T-helper 2 cell treated with Interferon-gamma antibody and Interleukin-4, amounts not matched to agents 5 μg/mL and 100 μg/mL, for 36 hours (primary cell): ENCODE data around the gene EDC3.

Experiments
- DNase-seq: peaks from one replicate; pipeline ENCODE4 v3.0.0; 2021; ENCODE audit warnings: low spot score
- H3K27ac Mint-ChIP-seq: one replicate; pipeline ENCODE4 v1.8.0; 2021; ENCODE audit warnings: mild to moderate bottlenecking, mixed read lengths
- H3K27me3 Mint-ChIP-seq: one replicate; pipeline ENCODE4 v1.8.0; 2021; ENCODE audit warnings: low read depth, mixed read lengths
- H3K36me3 Mint-ChIP-seq: one replicate; pipeline ENCODE4 v1.8.0; 2021; ENCODE audit warnings: low read depth, mixed read lengths
- H3K4me1 Mint-ChIP-seq: one replicate; pipeline ENCODE4 v1.8.0; 2021; ENCODE audit warnings: low read depth, mixed read lengths
- H3K4me3 Mint-ChIP-seq: one replicate; pipeline ENCODE4 v1.8.0; 2022; ENCODE audit warnings: mild to moderate bottlenecking, moderate library complexity, mixed read lengths
- H3K9me3 Mint-ChIP-seq: one replicate; pipeline ENCODE4 v1.8.0; 2021; ENCODE audit warnings: mixed read lengths

The EDC3 gene

DNA sequence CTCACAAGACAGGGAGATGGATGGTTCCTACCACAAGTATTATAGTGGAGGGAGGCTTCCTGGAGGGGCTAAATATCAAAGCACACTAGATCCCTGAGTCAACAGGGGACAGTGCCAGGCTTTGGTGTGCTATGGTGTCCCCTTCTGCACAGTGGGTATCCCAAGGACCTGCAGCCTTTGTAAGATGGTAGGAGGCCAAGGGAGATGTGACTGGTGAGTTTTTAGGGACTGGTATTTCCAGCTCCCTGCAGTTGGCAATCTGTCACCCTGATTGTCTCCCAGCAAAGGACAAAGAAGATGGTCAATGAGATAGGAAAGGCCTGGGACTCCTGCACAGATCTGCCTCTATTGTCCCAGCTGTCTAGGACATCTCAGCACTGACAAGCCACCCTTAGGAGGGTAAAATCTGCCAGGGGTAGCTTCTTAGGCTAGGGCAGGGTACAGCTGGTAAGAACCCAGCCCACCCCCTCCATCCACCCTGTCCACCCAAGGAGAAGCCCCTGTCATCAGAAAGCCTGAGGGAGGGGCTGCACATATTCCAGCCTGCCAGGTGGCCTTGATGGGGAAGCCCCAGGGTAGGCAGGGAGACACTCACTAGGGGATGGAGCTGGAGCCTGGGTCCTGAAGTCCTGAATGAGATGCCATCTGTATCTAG is 28.9 kb upstream of the EDC3 start:
- peaks cover 9% of the 10 kb centered on the region for H3K4me1 Mint-ChIP-seq
- peak overlapping the region; percentile 74 for H3K4me3 Mint-ChIP-seq
- H3K36me3 Mint-ChIP-seq: no peaks in the 10 kb centered on the region
- H3K9me3 Mint-ChIP-seq: no peaks in the 10 kb centered on the region
- DNase-seq: no peak
- no peak overlapping the region for H3K27ac Mint-ChIP-seq
- H3K27me3 Mint-ChIP-seq: peaks cover 28% of the 10 kb centered on the region

DNA sequence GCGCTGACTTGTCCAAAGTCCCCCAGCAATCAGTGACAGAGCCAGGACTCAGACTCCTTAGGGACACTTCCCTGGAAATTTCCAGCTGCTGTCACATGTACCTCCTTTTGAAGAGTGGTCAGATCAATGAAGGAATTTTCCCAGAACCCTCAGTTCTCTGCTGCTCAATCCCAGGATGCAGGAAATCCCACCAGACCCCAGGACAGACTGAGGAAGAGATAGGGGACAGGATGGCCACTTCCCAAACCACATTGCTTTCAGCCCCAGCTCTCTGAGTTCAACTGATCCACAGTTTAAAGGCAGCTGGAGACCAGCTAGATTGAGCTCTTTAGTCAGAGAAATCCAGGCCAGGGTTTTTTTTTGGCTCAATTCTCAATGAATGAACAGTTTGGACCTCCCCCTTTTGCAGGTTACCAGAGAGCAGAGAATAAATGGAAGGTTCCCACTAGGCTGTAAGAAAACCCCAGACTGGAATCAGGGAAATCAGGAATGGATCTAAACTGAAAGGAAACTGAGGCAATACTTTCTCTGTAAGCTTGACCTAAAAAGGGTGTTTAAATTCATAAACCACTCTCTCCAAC is 28.0 kb upstream of the EDC3 start:
- Mint-ChIP-seq H3K4me1 (peaks cover 9% of the 10 kb centered on the region), H3K27ac (no peak overlapping the region), H3K27me3 (peaks cover 28% of the 10 kb centered on the region), H3K9me3 (no peaks in the 10 kb centered on the region), H3K4me3 (no peak overlapping the region), H3K36me3 (no peaks in the 10 kb centered on the region)
- no peak for DNase-seq

DNA sequence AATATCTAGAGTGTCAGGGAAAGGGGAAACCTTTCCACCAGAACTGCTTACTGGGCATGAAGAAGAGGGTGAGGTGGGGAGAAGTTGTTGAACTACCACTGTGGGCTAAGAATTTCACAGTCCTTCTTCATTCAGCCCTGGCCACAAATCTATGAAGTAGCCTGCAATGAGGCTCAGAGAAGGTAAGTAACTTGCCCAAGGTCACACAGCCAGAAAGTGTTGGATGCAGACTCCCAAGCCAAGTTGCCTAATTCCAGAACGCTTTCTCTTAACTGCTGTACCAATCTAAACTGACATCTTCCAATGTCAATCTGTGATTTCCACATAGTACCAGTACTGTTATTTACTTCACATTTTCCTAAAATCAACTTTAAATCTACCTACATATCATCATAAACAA is 27.4 kb upstream of the EDC3 start:
- no peak overlapping the region for H3K27ac Mint-ChIP-seq
- H3K4me3 Mint-ChIP-seq: no peak overlapping the region
- H3K27me3 Mint-ChIP-seq: peaks cover 28% of the 10 kb centered on the region
- H3K9me3 Mint-ChIP-seq: no peaks in the 10 kb centered on the region
- DNase-seq: no peak
- H3K4me1 Mint-ChIP-seq: peaks cover 9% of the 10 kb centered on the region
- H3K36me3 Mint-ChIP-seq: no peaks in the 10 kb centered on the region

DNA sequence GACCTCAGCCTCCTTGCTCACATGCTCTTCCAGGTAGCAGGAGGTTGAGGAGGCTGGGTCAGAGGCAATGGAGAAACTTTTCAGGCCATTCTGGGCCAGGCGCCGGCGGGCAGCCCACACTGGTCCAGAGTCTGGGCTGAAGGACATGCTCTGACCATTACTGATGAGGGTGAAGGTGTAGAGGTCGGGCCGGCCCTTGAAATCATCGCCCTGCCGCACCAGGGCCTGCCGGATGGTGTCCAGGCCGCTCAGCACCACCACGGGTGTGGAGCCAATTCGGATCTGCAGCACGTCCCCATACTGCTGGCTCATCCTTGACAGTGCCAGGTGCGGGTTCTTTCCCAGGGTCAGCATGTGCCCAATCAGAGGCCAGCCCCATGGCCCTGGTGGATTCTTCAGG is 26.8 kb upstream of the EDC3 start:
- H3K27me3 Mint-ChIP-seq: peaks cover 23% of the 10 kb centered on the region
- DNase-seq: no peak
- no peaks in the 10 kb centered on the region for H3K36me3 Mint-ChIP-seq
- no peak overlapping the region for H3K4me3 Mint-ChIP-seq
- peaks cover 9% of the 10 kb centered on the region for H3K4me1 Mint-ChIP-seq
- no peak overlapping the region for H3K27ac Mint-ChIP-seq
- H3K9me3 Mint-ChIP-seq: no peaks in the 10 kb centered on the region

DNA sequence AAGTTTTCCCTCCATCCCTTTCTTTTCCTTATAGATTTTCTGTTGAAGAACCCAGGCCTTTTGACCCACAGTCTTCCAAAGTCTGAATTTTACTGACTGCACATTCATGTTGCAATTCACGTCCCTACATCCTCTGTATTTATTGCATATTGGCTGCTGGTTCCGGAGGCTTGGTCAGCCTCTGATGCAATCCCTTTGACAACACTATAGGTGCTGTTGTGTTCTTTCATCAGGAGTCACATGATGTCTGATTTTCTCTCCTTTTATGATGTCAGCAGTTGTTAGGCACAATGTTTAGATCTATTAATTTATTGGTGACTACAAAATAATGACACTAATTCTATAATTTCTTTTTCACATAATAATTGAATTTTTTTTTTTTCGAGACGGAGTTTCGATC is 20.8 kb upstream of the EDC3 start:
- no peaks in the 10 kb centered on the region for H3K9me3 Mint-ChIP-seq
- no peaks in the 10 kb centered on the region for H3K4me1 Mint-ChIP-seq
- no peaks in the 10 kb centered on the region for H3K36me3 Mint-ChIP-seq
- no peak overlapping the region for H3K4me3 Mint-ChIP-seq
- H3K27me3 Mint-ChIP-seq: no peaks in the 10 kb centered on the region
- DNase-seq: no peak
- H3K27ac Mint-ChIP-seq: no peak overlapping the region

DNA sequence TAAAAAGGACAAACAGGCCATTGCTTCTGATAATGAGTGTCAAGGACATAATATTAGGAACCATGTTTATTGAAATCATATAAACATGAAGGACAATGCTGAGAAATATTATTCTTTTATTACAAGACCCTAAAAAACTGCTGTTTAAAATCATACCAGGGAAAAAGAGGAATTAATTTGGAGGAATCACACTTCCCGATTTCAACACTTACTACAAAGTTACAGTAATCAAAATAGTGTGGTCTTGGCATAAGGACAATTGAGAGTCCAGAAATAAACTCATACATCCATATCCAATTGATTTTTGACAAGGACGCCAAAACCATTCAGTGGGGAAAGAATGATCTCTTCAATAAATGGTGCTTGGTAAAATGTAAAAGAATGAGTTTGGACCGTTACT is 16.5 kb upstream of the EDC3 start:
- H3K36me3 Mint-ChIP-seq: no peaks in the 10 kb centered on the region
- H3K9me3 Mint-ChIP-seq: no peaks in the 10 kb centered on the region
- H3K27me3 Mint-ChIP-seq: no peaks in the 10 kb centered on the region
- no peak for DNase-seq
- no peak overlapping the region for H3K4me3 Mint-ChIP-seq
- peaks cover 5% of the 10 kb centered on the region for H3K4me1 Mint-ChIP-seq
- H3K27ac Mint-ChIP-seq: no peak overlapping the region

DNA sequence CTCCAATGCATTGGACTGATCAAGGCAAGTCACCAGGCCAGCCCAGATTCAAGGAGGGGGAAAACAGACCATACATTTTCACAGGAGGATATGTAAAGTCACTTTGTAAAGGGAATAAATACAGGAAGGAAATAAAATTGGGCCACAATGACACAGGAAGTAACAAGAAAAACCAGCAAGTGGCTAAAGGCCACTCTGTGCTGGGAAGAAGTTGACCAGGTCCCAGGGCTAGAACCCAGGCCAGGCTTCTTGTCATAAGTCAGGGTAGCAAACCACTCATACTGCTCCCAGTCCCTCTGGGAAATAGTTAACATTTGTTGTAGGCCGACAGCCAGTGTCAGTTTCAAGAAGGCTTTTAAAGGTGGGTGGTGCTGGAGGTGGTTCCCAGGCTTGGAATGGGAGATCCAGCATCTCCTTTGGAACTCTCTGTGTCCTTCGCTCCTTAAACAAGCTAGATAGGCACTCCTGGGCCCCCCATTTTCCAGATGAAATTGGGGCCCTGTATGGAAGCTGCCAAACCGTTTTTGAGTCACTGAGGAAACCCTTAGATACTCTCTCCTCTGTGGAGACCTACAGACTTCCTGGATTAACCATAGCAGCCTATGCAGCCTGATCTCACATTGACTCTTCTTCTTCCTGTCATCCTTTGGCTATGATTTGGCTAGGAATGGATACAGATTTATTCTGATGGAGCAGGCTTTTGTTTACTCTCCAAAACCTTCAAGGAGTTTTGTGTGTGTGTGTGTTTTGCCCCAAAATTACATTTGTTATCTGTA is 14.7 kb upstream of the EDC3 start:
- peaks cover 5% of the 10 kb centered on the region for H3K4me1 Mint-ChIP-seq
- no peaks in the 10 kb centered on the region for H3K9me3 Mint-ChIP-seq
- H3K4me3 Mint-ChIP-seq: no peak overlapping the region
- H3K36me3 Mint-ChIP-seq: no peaks in the 10 kb centered on the region
- no peak for DNase-seq
- H3K27me3 Mint-ChIP-seq: peaks cover 2% of the 10 kb centered on the region
- no peak overlapping the region for H3K27ac Mint-ChIP-seq

DNA sequence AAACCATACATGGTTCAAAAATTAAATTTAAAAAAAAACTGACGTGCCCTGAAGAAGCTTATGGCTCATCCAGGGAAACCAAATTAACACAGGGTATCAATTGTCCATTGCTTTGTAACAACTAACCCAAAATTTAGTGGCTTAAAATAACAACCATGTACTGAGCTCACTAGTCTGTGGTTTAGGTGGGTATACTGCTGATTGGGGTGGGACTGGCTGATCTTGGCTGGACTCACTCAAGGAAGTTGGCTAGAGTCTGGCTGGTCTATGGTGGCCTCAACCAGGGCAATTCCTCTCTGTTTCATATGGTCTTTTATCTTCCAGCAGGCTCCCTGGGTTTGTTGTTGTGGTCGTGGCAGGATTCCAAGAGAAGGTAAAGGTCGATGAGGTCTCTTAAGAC is 14.1 kb upstream of the EDC3 start:
- Mint-ChIP-seq H3K27me3 (peaks cover 2% of the 10 kb centered on the region), H3K9me3 (no peaks in the 10 kb centered on the region), H3K27ac (no peak overlapping the region), H3K36me3 (no peaks in the 10 kb centered on the region), H3K4me3 (no peak overlapping the region), H3K4me1 (peaks cover 5% of the 10 kb centered on the region)
- no peak for DNase-seq

DNA sequence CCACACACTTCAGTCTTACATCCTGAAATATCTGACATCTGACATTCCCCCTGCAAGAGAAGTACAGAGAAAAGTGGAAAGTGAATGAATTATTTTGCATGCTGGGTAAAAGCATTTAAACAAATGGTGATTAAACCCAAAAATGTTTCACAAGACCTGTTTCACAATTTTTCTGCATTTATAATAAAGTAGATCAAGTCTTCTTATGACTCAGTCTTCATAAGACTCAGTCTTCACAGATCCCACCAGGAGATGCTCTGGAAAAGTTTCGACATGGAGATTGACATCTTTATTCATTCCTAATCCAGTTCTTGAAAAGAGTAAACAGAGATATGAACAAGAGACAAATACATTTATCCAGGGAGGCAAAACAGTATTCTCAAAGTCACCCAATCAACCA is 13.2 kb upstream of the EDC3 start:
- no peak for DNase-seq
- H3K36me3 Mint-ChIP-seq: no peaks in the 10 kb centered on the region
- H3K27me3 Mint-ChIP-seq: peaks cover 4% of the 10 kb centered on the region
- no peak overlapping the region for H3K4me3 Mint-ChIP-seq
- H3K9me3 Mint-ChIP-seq: no peaks in the 10 kb centered on the region
- peaks cover 5% of the 10 kb centered on the region for H3K4me1 Mint-ChIP-seq
- H3K27ac Mint-ChIP-seq: no peak overlapping the region

DNA sequence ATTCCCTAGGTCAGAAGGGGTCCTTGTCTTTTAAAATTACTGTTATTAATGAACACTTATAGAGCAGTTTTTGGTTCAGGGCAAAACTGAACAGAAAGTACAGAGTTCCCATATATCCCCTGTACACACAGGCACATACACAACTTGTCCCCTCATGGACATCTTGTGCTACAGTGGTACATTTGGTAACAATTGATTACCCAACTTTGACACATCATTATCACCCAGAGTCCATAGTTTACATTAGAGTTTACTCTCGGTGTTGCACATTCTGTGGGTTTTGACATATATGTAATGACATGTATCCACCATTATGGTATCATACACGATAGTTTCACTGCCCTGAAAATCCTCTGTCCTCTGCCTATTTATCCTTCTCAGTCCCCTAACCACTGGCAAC is 984 bp upstream of the EDC3 start:
- DNase-seq: no peak
- Mint-ChIP-seq H3K36me3 (peaks cover 2% of the 10 kb centered on the region), H3K4me3 (peak overlapping the region; percentile 100), H3K4me1 (peaks cover 26% of the 10 kb centered on the region), H3K9me3 (no peaks in the 10 kb centered on the region), H3K27ac (peak overlapping the region; percentile 100), H3K27me3 (peaks cover 3% of the 10 kb centered on the region)

DNA sequence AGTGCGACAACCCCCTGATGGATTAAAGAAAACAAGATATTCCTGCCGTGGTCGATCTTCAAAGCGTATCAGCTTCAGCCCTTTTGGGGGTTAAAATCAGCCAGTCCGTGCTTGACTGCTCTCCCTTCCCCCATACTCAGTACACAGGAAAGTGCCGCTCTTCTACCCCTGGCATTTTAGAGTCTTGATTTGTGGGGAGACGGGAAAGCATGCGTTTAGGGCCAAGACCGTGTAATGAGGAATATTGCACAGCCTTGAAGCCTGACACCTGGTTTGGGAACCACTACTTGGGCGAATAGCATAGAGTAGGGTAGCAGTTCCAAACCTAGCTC is 540 bp upstream of the EDC3 start:
- no peak for DNase-seq
- H3K27ac Mint-ChIP-seq: peak overlapping the region; percentile 100
- peak overlapping the region; percentile 100 for H3K4me3 Mint-ChIP-seq
- no peaks in the 10 kb centered on the region for H3K27me3 Mint-ChIP-seq
- H3K9me3 Mint-ChIP-seq: no peaks in the 10 kb centered on the region
- H3K36me3 Mint-ChIP-seq: peaks cover 2% of the 10 kb centered on the region
- H3K4me1 Mint-ChIP-seq: peaks cover 26% of the 10 kb centered on the region

DNA sequence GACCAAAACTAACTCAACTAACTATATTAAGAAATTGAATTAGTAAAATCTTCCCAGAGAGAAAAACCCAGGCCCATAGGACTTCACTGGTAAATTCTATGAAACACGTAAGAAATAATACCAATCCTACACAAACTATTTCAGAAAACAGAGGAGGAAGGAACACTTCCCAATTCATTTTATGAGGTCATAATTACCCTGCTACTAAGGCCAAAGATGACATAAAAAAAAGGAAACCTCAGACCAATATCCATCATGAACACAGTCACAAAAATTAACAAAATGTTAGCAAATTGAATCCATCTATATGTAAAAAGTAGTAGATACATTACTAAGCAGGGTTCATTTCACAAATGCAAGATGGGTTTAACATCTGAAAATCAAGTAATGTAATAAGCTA is 3.5 kb downstream of the EDC3 start:
- Mint-ChIP-seq H3K36me3 (peaks cover 8% of the 10 kb centered on the region), H3K9me3 (no peaks in the 10 kb centered on the region), H3K27me3 (no peaks in the 10 kb centered on the region), H3K4me1 (peaks cover 26% of the 10 kb centered on the region), H3K4me3 (no peak overlapping the region), H3K27ac (no peak overlapping the region)
- no peak for DNase-seq

DNA sequence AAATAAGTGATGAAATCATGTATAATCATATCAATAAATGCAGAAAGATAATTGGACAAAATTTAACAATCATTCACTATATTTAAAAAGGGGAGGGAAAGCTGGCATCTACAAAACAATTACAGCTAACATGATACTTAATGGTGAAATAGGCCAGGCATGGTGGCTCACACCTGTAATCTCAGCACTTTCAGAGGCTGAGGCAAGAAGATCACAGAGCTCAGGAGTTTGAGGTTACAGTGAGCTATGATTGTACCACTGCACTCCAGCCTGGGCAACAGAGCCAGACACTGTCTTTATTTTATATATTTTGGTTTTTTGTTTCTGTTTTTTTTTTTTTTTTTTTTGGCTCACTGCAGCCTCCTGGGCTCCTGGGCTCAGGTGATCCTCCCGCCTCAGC is 12.1 kb downstream of the EDC3 start:
- Mint-ChIP-seq H3K27me3 (no peaks in the 10 kb centered on the region), H3K27ac (no peak overlapping the region), H3K4me1 (peaks cover 2% of the 10 kb centered on the region), H3K9me3 (peaks cover 11% of the 10 kb centered on the region), H3K4me3 (no peak overlapping the region), H3K36me3 (peaks cover 23% of the 10 kb centered on the region)
- DNase-seq: no peak

DNA sequence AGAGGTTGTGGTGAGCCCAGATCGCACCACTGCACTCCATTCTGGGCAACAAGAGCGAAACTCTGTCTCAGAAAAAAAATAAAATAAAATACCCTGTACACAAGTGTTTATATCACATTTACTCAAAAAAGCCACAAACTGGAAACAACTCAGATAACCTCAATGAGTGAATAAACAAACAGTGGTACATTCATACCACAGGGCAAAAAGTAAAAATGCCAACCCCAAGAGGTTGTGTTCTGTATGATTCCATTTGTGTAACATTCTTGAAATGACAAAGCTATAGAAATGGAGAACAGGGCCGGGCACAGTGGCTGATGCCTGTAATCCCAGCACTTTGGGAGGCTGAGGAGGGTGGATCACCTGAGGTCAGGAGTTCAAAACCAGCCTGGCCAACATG is 12.9 kb downstream of the EDC3 start:
- no peak overlapping the region for H3K27ac Mint-ChIP-seq
- peaks cover 2% of the 10 kb centered on the region for H3K4me1 Mint-ChIP-seq
- H3K4me3 Mint-ChIP-seq: no peak overlapping the region
- H3K27me3 Mint-ChIP-seq: no peaks in the 10 kb centered on the region
- H3K9me3 Mint-ChIP-seq: peaks cover 11% of the 10 kb centered on the region
- DNase-seq: no peak
- H3K36me3 Mint-ChIP-seq: peaks cover 23% of the 10 kb centered on the region
